GM12891 (cell line): Measurements from ENCODE around the gene SPOPL.

Experiments used
- PAX5 ChIP-seq: IDR thresholded peaks from 2 replicates; pipeline ENCODE4 v1.6.1; 2011; ENCODE audit warnings: low read length, moderate library complexity, mild to moderate bottlenecking; ENCODE audit not compliant: insufficient read depth, severe bottlenecking
- POLR2A ChIP-seq: IDR thresholded peaks from 2 replicates; pipeline ENCODE4 v1.6.1; 2011; ENCODE audit warnings: low read depth, low read length, control low read depth
- POLR2AphosphoS5 ChIP-seq: IDR thresholded peaks from 2 replicates; pipeline ENCODE4 v1.6.1; 2011; ENCODE audit warnings: low read depth, low read length, control low read depth
- POU2F2 ChIP-seq: IDR thresholded peaks from 2 replicates; pipeline ENCODE4 v1.6.1; 2011; ENCODE audit warnings: low read depth, mild to moderate bottlenecking, control low read depth, low read length, moderate library complexity
- SPI1 ChIP-seq: IDR thresholded peaks from 2 replicates; pipeline ENCODE4 v1.6.1; 2011; ENCODE audit warnings: low read depth, low read length, control low read depth
- TAF1 ChIP-seq: IDR thresholded peaks from 2 replicates; pipeline ENCODE4 v1.6.1; 2011; ENCODE audit warnings: low read depth, low read length, control low read depth

DNA sequence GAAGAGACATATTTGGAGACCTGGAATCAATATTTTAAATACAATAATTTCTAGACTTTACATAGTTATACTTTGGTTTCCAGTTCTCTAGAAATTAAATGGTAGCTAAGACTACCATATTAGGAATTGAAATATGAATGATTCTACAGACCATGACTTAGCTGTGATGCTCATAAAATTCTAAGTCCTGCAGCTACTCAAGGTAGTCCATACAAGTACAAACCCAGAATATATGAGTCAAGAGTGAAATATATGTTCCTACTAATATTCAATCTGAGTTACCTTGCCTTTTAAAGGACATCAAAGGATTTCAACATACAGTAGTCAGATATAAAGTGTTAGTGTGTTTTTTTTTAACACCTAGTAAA lies 10.1 kb upstream of the SPOPL start:
- TF ChIP-seq TAF1 (no peak), POLR2A (no peak), POLR2AphosphoS5 (no peak), PAX5 (no peak), SPI1 (no peak), POU2F2 (no peak)
